Right hindlimb (tissue), 1 donor: Measurements from ENCODE around the gene CDH12.

Source experiments
- DNase-seq: peaks from one replicate; pipeline ENCODE4 v3.0.0-alpha.2; 2018

Gene CDH12

DNA sequence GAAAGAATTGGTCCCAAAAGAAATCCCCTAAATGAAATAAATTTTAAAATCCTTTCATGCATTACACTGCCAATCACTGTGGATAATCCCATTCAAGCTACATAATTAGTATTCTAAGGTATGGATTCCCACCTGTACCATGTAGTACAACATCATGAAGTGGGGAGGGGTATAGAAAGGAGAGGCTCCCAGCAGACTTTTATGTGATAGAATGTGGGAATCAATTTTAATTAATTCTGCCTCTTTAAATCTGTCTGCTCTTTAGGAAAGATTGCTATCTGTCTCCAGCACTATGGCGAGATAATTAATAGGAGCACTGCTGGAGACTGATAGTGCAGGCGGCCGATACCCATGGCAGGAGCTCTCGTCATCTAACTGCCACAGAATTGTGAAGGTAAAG is 95.4 kb downstream of the CDH12 start:
- no peak for DNase-seq

DNA sequence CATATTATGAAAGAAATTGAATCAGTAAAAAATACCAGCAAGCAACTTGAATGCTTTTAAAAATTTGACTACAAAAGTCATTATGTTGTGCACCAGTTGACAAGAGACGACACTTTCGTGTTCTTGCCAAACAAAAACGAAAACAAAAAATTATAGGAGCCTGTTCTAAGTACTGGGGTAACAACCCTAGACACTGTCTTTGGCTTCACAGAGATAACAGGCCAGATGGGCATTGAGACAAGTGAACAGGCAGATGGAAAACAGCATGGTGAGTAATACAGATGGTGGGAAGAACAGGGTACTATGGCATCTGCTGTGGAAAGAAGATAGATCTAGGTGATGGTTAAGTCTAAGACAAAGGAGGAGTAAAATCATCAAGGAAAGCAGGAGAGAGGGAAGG is 99.0 kb downstream of the CDH12 start:
- DNase-seq: no peak

DNA sequence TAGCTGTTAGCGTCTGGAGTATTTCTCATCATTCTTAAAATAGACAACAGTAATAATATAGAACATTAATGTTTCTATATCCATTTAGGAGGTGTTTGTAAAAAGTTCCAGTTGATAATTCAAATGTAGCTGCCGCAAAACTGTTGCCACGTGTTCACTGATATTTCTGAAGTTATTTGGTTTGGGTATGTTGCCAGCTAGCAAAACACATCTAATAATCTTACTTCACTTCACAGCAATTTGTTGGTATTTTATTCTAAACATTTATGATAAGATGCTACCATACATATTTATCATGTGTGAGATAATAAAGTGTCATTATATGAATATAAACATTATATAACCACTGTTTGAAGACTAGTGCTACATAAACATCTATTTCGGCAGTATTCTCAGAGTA is 101.6 kb downstream of the CDH12 start:
- DNase-seq: no peak

DNA sequence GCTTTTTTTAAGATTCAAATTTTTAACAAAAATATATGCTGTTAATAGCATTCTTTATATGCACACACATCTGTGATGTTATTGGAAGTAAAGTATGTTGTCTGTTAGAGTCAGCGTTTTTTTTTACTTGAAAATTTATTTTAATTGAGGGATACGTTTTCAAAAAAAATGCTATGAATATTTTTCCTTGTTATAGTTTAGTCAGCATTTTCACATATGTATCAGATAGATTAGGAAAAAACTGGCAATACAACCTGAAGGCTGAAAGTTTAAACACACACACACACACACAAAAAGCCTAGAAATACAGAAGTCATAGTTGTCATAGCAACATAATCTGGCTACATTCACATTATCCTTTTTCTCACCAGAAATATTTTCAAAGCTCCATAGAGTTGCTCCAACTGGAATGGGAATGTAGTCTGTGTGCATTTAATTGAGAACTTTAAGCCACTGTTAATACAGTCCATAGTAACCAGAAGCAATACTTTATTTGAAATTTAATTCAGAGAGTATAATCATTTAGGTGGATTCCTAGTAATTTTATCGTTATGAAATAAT is 116.6 kb downstream of the CDH12 start:
- no peak for DNase-seq

DNA sequence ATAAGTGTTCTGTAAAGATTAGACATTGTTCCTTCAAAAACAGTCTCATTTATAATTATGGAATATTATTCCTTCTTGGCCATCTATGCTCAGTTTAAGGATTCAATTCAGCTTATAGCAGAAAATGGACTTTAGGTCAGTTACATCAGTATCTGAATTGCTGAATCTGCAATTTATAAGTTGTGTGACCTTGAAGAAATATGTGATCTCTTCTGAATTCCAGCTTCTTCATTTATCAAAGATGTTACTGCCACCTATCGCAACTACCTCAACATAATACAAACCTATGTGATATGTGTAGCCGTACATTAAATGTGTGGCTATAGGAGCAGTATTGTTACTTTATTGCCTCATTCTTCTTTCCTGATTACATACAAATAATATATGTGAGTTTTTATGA is 118.2 kb downstream of the CDH12 start:
- no peak for DNase-seq

DNA sequence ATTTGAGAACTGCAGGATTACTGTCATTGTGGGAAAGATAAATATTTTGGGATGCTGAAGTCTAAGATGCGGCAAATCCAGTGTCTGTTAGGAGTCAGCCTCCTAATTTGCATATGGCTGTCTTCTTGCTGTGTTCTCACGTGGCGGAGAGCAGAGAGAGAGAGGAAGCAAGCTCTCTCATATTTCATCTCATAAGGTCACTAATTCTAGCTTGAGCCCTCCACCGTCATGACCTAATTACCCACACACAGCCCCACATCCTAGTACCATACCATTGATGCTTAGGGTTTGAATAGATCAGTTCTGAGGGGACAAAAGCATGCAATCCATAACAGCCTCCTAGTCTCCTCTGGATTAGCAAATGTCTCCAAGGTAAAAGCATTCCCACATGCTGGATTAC is 124.5 kb downstream of the CDH12 start:
- no peak for DNase-seq

DNA sequence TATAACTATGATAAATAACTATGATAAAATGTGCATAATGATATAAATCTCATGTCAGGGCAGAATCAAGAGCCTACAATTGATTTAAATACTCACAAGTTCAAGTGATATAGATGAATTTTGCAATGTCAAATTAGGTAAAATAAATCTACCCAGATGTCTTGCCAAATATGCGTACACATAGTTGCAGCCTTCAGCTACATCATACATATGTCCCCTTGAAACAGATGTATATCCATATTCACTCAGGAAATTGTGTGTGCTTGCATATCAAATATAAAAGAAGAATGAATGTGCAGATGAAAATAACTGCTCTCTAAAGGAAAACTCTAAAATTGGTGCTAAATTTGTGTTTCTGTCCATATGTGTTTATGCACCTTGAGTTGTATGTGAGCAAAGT is 130.7 kb downstream of the CDH12 start:
- no peak for DNase-seq

DNA sequence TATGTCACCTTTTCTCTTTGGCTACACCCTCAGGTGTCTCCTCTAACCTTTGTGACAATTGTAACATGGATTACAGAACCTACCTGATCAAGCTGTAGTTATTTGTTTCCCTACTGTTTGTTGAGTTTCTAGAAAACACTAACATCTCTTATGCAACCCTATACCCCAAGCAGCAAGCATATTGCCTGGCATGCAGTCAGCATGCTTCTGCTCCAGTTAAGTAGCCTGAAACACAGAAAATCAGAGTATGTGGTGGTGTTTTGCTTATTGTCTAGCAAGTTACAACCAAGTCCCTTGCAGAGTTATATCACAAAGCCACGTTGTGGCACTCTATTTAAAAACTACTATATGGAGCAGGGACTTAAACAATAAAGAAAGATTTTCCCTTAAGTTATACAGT is 131.1 kb downstream of the CDH12 start:
- DNase-seq: no peak

DNA sequence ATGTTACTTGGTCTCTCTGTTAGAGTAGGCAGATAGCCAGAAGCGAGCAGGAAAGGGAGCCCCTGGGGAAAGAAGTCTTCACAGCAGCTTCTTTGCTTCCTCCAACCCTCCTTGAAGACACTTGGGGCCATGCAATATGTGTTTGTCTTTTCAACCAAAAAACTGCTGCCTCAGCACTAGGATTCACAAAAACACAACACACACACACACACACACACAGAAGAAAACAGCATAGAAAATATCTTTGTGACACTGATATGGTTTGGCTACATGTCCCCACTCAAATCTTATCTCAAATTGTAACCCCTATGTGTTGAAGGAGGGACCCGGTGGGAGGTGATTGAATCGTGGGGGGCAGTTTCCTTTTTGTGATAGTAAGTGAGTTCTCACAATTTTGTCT is 133.3 kb downstream of the CDH12 start:
- DNase-seq: no peak

DNA sequence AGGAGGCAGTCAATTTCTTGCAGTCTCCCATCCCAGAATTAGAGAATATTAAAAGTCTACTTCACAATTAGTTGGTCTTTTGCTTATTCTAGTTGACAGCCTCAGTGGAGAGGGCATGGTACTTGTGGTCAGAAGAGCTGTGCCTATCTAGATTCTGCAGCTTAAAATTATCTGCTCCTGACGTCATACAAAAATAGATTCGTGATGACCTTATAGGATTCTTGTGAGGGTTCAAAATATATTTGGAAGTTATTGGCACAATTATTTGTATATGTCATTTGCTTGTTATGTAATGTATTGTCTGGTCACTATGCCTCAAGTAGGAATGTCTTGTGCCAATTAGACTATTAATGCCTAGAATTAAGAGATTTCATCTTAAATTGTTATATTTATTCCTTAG is 142.5 kb downstream of the CDH12 start:
- DNase-seq: no peak

DNA sequence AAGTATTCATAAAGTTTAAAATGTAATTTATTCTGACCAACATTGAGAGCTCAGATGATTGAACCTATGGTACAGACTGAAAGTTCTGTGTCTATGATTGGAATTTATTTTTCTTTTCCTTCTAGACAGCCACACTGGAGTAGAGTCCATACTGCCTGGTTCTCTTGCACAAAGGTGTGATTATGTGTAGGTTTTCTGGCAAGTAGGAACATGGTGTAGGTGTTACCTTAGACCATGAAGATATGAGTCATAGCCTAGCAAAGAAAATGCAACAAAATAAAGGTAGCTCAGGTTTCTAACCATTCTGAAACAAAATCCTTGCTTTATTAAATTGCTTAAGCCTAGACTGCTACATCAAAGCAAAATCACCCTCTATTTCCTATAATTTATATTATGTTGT is 143.4 kb downstream of the CDH12 start:
- DNase-seq: no peak

DNA sequence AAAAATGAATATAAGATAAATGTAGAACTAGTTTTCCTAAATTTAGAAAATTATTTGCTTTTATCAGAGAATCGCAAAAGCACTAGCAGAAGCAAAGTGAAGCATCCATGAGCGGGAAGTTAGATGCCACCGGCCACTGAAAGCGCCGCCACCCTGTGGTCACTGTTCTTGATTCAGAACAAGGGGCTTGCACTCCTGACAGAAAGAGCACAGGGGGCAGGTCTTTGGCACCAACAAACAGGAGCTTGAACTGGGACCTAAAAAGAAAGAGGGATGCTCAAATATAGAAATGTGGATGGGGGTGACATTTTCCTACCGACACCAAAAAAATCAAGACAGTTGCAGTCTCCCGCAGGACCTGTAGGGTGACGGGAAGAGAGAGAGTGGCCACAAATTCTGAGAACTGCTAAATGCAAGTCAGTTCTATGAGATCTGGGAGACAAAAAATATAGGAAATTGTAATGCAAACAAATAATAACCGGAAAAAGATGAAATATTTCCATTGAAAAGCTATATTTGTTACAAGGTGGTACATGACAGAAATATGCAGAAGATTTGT is 144.3 kb downstream of the CDH12 start:
- no peak for DNase-seq

DNA sequence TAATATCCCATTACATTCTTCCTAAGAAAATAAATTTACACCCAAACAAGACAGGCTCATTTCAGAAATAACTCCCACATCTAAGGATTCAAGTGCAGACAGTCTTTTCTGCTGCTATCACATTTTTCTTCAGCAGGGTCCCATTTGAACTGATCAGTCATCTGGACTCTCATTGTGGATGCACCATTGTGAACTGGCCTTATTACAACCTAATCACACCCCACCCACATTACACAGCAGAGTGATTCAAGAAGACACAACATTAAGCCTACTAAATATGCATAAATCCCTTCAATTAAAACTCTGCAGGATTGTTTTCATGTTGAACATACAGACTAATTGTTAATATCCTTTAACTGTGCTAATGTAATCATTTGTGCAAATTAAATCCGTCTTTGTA is 146.2 kb downstream of the CDH12 start:
- no peak for DNase-seq

DNA sequence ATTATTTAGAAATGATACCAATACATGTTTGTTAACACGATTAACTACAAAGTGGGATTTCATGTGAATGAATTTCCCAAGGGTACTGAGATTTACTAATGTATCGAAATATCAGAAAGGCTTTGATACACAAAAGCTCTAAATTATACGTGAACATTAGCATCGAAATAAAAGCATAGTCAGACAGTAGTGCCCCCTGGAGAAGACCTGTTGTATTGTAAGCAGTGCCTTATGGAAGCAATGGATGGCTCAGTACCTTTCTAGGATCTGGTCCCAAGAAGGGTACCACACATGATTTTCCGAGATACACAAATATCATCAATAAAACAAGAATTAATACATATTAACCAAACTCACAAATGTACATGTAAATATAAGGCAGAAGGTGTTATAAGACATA is 153.8 kb downstream of the CDH12 start:
- DNase-seq: no peak

DNA sequence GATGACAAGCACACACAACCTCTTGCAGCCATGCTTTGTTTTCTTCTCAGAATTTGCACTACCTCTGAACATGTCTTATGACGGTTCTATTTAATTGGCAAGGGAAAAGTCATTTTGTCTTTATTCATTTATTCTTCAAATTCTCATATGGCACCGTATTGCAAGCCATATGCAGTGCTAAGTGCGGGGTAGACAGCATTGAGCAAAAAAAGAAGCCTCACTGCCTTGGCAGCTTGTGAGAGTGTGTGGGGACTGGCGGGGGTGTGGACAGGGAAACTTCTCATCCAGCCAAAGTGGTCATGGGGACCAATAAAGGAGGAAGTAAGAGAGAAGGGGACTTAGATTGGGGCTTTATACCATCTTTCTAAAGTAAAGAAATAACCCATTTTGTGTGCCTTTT is 160.0 kb downstream of the CDH12 start:
- DNase-seq: no peak

DNA sequence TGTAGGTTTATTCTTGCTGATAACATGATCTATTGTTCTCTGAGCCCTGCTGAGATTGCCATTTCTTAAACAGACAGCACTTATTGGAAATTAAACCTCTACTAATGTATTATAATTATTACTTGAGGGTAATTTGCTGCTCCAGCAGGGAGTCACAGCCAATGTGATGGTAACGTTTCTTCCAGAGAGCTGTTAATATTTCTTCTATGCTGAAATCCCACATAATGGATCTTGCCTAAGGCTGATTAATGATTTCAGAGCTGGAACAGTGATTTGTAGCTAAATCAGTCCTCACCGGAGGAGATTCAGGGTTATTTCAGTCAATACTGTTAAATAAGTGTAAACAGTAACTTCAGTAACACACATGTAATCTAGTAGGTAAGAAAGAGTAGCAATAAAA is 170.1 kb downstream of the CDH12 start:
- no peak for DNase-seq

DNA sequence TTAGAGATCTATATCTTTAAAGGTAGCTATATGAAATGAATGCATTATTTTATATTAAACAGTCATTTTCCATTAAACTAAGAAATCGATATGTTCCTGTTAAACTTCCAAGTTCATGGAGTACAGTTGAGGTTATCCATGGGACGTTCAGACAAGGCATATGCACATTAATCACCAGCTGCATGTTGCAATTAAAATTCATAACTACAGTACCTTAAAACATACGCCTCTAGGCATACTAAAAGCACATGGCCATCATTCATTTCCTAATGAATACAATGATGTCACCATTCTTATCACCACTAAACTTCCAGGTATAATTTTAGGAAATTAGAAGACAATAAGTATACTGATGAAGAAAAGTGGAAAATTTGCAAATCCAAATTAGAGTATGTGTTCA is 174.3 kb downstream of the CDH12 start:
- DNase-seq: no peak

DNA sequence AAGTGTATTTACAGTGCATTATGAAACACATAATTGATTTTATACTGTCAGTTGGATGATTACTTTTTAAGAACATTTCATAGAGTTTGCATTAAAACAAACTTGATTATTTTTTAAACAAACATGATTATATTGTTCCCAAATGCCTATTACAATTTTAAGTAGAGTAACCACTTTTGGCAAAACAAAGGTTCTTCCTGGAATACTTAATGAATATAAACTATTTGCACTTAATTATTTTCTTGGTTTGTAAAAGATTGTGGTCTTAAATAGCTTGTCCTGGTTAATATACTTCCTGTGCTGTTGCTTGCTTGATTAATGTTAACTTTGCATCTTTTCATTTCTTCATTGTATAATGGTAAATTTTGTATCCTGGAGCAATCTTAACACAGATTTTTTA is 180.0 kb downstream of the CDH12 start:
- no peak for DNase-seq

DNA sequence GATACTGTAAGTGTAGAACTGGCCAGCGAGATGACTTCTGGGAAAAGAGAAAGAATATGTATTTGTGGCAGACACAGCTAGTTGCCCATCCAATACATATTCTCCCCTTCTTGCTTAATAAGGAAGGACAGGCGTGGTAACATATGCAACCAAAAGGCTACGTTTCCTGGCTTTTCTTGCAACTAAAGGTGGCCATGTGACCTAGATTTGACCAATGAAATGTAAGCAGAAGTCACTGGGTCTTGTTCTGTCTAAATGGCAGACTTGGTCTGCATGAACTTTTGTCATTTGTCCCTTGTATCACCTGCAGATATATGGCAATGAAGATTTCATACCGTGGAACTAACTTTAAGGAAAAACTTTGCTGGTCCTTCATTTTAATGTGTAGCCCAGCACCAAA is 183.8 kb downstream of the CDH12 start:
- DNase-seq: no peak

DNA sequence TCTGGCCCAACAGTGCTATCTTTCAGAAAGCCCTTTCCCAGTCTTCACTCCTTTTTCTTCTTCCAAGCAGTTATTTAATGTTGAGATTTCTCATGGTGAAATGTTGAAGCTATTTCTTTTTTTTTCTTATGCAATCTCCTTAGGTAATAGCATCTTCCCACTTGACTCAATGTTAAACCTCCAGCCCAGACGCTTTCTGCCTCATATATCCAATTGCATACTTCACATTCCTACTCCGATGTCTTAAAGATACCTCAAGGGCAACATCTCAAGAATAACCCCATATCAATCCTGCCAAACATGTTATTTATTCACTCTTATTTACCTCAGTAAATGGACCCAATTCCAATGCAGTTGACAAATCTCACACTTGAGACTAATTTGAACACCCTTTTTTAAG is 187.3 kb downstream of the CDH12 start:
- no peak for DNase-seq

DNA sequence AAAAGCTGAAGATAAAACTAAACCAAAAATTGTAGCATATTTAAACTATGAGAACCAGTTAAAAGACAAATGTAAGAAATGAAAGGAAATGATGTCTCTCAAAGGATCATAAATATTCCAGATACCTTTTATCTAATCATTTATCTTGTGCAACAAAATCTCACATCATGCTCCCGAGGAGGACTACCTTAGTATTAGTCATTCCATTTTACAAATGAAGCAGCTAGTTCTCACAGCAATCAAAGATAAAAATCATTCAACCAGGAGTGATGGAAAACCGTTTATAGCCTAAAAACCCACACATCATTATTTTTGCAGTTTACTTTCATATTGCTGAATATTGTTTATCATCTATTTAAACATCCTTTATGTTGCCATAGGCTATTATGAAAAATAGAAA is 190.0 kb downstream of the CDH12 start:
- no peak for DNase-seq

DNA sequence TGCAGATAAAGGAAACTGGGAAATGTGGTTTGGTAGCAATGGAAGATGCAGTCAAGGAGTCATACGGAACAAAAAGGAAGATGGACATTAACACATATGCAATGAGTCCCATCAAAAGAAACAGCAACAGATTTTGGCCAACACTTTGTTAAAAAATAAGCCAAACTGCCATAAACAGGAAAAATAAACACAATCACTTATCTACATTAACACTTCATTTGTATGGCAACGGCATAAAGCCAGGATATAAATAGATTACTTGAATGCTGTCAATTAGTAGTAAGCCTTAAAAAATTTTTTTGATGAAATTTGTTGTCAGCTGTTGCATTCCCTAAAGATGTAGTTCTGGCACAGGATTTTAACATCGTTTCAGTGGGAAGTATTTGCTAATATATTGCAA is 190.8 kb downstream of the CDH12 start:
- no peak for DNase-seq

DNA sequence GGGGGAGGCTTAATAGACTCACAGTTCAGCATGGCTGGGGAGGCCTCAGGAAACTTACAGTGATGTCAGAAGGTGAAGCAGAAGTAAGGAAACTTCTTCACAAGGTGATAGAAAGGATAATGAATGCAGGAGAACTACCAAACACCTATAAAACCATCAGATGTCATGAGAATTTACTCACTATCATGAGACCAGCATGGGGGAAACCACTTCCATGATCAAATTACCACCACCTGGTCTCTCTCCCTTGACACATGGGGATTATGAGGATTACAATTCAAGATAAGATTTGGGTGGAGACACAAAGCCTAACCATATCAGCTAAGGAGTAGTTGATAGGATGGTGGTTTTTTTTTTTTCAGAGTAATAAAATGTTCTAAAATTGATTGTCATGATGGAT is 201.8 kb downstream of the CDH12 start:
- DNase-seq: no peak

DNA sequence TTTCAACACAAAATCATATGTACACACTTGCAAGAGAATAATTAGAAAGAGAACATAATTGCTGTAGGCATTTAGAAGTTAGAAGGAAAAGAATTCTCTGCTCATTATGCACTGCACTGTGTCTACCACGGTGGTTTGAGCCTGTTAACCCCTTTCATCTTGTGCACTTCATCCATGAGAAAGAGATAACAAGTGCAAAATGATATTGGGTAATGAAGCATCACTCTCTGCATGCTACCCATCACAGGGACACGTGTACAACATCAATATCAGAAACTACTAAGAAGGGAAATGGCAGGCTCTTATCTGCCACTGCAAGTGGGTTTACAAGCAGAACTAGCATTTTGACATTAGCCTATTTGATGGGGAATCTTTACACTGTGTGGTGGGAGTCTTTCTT is 202.6 kb downstream of the CDH12 start:
- DNase-seq: no peak

DNA sequence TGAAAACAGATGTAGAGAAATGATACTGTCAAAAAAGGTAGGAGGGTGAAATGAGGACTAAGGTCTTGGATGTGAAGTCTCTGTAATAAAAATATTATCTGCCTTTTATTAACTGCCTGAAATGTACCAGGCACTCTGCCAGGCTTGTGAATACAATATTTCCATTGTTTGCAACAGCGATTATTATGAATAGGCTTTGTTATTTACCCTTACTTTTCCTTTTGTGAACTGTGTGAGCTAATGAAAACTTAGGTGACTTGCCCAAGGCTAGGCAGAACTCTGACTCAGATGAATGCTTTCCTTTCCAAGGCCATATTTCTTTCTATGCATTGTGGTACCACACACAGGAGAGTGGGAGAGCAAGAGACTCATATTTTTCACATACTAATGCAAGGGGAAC is 204.1 kb downstream of the CDH12 start:
- DNase-seq: no peak

DNA sequence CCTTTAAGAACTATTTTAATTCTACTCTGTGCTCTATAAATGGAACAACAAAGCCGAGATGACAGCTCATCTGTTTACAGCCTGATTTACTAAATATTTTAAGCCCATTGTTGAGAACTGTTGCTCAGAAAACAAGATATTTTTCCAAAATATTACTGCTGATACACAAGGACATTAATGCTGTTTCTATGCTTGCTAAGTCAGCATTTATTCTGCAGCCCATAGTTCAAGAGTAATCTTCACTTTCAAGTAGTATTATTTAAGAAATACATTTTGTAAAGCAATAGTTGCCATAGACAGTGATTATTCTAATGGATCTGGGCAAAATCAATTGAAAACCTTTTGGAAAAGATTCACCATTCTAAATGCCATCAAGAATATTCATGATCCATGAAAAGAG is 208.3 kb downstream of the CDH12 start:
- no peak for DNase-seq
